MM.1S (cell line): ENCODE results near the gene MRPS2.
"Not testable (repeated sequence)": the region's sequence is repeated elsewhere in the genome, so short reads cannot be mapped to it uniquely, and the experiment has no call there.

Experiments
- DNase-seq: peaks from one replicate; pipeline ENCODE4 v3.0.0-alpha.2; 2015
- H2AFZ ChIP-seq: fragments of 300-600 bp; sonication (generic); 2 replicates; pipeline ENCODE4 v1.6.0; 2016; ENCODE audit warnings: antibody characterized with exemption, low read length
- H3F3A ChIP-seq: fragments of 300-600 bp; sonication (generic); 2 replicates; pipeline ENCODE4 v1.6.1; 2016; ENCODE audit warnings: mild to moderate bottlenecking, antibody characterized with exemption, low read length, moderate library complexity, mixed read lengths; ENCODE audit not compliant: insufficient read depth
- H3K27ac ChIP-seq: fragments of 300-600 bp; sonication (generic); 2 replicates; pipeline ENCODE4 v1.5.1; 2016; ENCODE audit warnings: mild to moderate bottlenecking, low read length
- H3K27me3 ChIP-seq: fragments of 300-600 bp; sonication (generic); replicated peaks from 2 replicates; pipeline ENCODE4 v1.6.0; 2016; ENCODE audit warnings: low read length; ENCODE audit not compliant: insufficient read depth
- H3K36me3 ChIP-seq: fragments of 300-600 bp; sonication (generic); replicated peaks from 2 replicates; pipeline ENCODE4 v1.6.1; 2016; ENCODE audit warnings: mild to moderate bottlenecking, low read length, mixed read lengths; ENCODE audit not compliant: insufficient read depth
- H3K4me1 ChIP-seq: fragments of 300-600 bp; sonication (generic); 2 replicates; pipeline ENCODE4 v1.6.1; 2016; ENCODE audit warnings: low read length, mixed read lengths
- H3K4me2 ChIP-seq: fragments of 300-600 bp; sonication (generic); 2 replicates; pipeline ENCODE4 v1.6.0; 2016; ENCODE audit warnings: low read depth, low read length
- H3K4me3 ChIP-seq: fragments of 300-600 bp; sonication (generic); 2 replicates; pipeline ENCODE4 v1.5.1; 2016; ENCODE audit warnings: low read length, mixed read lengths
- H3K79me2 ChIP-seq: fragments of 300-600 bp; sonication (generic); 2 replicates; pipeline ENCODE4 v1.6.1; 2016; ENCODE audit warnings: mixed run types, low read length, mixed read lengths
- H3K9ac ChIP-seq: fragments of 300-600 bp; sonication (generic); 2 replicates; pipeline ENCODE4 v1.6.1; 2016; ENCODE audit warnings: low read length, mixed read lengths
- H3K9me2 ChIP-seq: fragments of 300-600 bp; sonication (generic); replicated peaks from 2 replicates; pipeline ENCODE4 v1.6.1; 2016; ENCODE audit warnings: mild to moderate bottlenecking, low read length, mixed read lengths; ENCODE audit not compliant: insufficient read depth
- H3K9me3 ChIP-seq: fragments of 300-600 bp; sonication (generic); replicated peaks from 2 replicates; pipeline ENCODE4 v1.6.1; 2016; ENCODE audit warnings: mild to moderate bottlenecking, low read length, mixed read lengths; ENCODE audit not compliant: insufficient read depth
- H4K20me1 ChIP-seq: fragments of 300-600 bp; sonication (generic); 2 replicates; pipeline ENCODE4 v1.6.1; 2016; ENCODE audit warnings: mild to moderate bottlenecking, low read length, moderate library complexity, mixed read lengths; ENCODE audit not compliant: insufficient read depth
- CTCF ChIP-seq: fragments of 300-600 bp; sonication (generic); IDR thresholded peaks from 2 replicates; pipeline ENCODE4 v1.5.1; 2016; ENCODE audit warnings: antibody characterized with exemption, low read length, mixed read lengths
- EZH2 ChIP-seq: fragments of 300-600 bp; sonication (generic); optimal IDR thresholded peaks from 2 replicates; pipeline ENCODE3; 2017; ENCODE audit warnings: low read depth, mild to moderate bottlenecking, antibody characterized with exemption, low read length, mixed read lengths
- EZH2phosphoT487 ChIP-seq: fragments of 300-600 bp; sonication (generic); IDR thresholded peaks from 2 replicates; pipeline ENCODE4 v1.6.1; 2018; ENCODE audit warnings: antibody characterized with exemption, low read length

The MRPS2 gene

DNA sequence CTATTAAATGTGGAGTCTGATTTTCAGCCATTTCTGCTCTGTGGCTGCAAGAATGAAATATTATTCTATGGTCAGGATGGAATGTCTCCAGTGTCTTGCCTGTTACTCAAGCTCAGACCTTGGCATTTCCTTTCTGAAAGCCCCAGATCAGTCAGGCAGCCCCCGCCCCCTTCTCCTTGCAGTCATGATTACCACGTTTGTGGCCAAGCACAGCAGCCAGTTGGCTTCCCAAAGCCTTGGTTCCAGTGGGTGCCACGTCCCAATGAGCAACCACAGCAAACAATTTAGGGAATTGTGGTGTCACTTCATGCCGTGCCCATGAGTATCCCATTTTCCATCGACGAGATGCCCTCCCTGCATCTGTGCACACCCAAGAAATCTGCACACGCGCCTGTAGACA lies 35.7 kb downstream of the MRPS2 start:
- TF ChIP-seq CTCF = no peak
- TF ChIP-seq EZH2 = no peak
- no peak for TF ChIP-seq EZH2phosphoT487
- Histone ChIP-seq H3K9ac (no peak overlapping the region), H2AFZ (no peak overlapping the region), H3K79me2 (no peaks in the 10 kb centered on the region), H3K4me1 (peaks cover 6% of the 10 kb centered on the region; the same call in 1 of the 2 replicates), H3K27me3 (peaks cover 14% of the 10 kb centered on the region), H3K36me3 (no peaks in the 10 kb centered on the region), H3K9me3 (no peaks in the 10 kb centered on the region), H3K9me2 (no peaks in the 10 kb centered on the region), H3K4me3 (no peak overlapping the region), H4K20me1 (no peaks in the 10 kb centered on the region), H3K4me2 (no peak overlapping the region), H3F3A (no peaks in the 10 kb centered on the region), H3K27ac (no peak overlapping the region)
- DNase-seq = peak; percentile 44

DNA sequence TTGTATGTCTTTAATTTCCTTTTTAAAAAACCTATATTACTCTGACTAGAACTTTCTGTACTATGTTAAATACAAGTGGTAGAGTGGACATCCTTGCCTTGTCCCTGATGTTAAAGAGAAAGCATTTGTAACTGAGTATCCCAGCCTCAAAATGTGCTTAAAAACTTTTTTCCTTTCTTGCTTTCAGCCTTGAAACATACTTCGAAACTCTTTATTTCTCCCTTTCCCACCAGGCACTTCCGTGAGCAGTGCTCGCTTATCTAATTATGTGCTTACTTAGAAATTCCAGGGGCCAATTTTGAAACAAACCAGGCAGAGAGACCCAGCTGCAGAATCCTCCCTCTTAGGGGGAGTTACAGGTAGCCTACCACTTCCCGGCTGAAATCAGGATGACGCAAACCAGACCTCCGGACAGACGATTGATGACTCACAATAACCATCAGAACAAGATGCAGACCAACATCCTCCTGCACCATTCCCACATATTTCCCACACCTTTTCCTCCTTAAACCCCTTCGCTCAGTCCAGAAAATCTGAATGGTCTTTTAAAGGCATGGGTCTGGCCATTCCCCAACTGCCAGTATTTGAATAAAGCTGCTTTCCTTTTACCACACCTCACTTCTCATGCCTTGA lies 42.9 kb downstream of the MRPS2 start:
- not testable (repeated sequence) for H3K36me3 ChIP-seq, H3K9me3 ChIP-seq, H3K27ac ChIP-seq, H3K4me2 ChIP-seq, H3F3A ChIP-seq, H3K79me2 ChIP-seq, H3K4me3 ChIP-seq, H4K20me1 ChIP-seq, H3K4me1 ChIP-seq, H2AFZ ChIP-seq, H3K9ac ChIP-seq, DNase-seq, H3K9me2 ChIP-seq
- peaks cover 41% of the 10 kb centered on the region for H3K27me3 ChIP-seq

GRCh38 chr9:135544981-135545635 lies 44.6 kb downstream of the MRPS2 start:
- Histone ChIP-seq H3K27ac (no peak overlapping the region), H3K4me1 (no peaks in the 10 kb centered on the region), H2AFZ (no peak overlapping the region), H3F3A (no peaks in the 10 kb centered on the region), H3K79me2 (no peaks in the 10 kb centered on the region), H3K9ac (no peak overlapping the region), H4K20me1 (no peaks in the 10 kb centered on the region), H3K4me3 (no peak overlapping the region), H3K9me3 (no peaks in the 10 kb centered on the region), H3K36me3 (no peaks in the 10 kb centered on the region), H3K4me2 (no peak overlapping the region), H3K9me2 (no peaks in the 10 kb centered on the region), H3K27me3 (peaks cover 35% of the 10 kb centered on the region)
- DNase-seq = no peak
- TF ChIP-seq EZH2 (no peak), CTCF (no peak), EZH2phosphoT487 (no peak)

DNA sequence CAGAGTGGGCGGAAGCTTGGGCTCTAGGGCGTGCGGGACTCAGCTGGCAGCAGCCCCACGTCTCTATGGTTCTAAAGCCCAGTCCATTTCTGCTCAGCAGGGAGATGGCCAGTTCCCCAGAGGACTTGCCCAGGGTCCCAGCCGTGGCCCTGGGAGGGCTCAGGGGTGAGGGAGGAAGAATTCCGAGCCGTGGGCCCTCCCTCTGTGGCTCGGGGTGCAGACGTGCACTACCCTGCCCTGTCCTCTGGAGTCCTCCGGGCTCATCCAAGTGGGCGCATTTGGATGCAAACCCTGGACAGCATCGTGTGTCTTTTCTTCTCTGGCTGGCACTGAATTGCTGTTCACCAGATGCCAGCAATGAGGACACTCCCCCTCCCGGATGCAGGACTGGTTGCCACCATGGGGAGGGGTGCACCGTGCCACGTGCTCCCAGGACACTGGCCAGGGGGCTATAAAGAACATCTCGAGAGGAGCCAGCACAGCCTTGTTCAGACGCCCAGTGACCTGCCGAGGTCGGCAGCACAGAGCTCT lies 45.2 kb downstream of the MRPS2 start, which contains the start of gene OBP2A:
Gene OBP2A, plus strand, starts transcription at position 481 of the 531 bp plus-strand sequence. CDS start 55 bp downstream, outside the sequence.
- H3K27me3 ChIP-seq = peaks cover 37% of the 10 kb centered on the region
- H3K4me2 ChIP-seq, H3K9ac ChIP-seq, H3K4me3 ChIP-seq, H3F3A ChIP-seq, DNase-seq, H4K20me1 ChIP-seq, H3K9me2 ChIP-seq, H3K79me2 ChIP-seq, H3K9me3 ChIP-seq, H2AFZ ChIP-seq, H3K4me1 ChIP-seq, H3K36me3 ChIP-seq, H3K27ac ChIP-seq: not testable (repeated sequence)

DNA sequence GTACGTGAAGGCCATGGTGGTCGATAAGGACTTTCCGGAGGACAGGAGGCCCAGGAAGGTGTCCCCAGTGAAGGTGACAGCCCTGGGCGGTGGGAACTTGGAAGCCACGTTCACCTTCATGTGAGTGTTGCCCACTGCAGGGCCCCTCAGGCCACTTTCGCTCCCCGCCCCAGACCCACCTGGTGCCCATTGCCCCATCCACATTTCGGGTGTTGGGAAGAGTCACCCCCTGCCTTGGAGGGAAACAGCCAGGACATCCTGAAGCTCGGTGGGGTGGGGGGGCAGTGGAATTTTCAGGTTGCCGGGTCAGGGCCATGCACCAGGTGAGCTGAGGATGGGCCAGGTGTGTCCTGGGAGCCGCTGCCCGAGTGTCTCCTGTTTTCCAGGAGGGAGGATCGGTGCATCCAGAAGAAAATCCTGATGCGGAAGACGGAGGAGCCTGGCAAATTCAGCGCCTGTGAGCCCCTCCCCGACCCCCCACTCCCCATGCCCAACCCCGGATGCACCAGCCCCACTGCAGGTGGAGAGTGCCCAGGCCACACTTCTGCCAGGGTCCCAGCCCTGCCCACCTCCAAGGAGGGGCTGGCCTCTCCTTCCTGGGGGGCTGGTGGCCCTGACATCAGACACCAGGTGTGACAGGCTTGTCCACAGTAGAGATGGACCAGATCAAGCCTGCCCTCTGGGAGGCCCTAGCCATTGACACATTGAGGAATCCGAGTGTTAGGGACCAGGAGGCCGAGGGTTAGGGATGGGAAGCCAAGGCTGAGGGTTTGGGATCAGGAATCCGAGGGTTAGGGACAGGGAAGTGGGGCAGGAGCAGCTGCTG lies 46.5 kb downstream of the MRPS2 start:
- H3K9me2 ChIP-seq, H3K4me2 ChIP-seq, H3K9ac ChIP-seq, DNase-seq, H3F3A ChIP-seq, H3K9me3 ChIP-seq, H3K4me1 ChIP-seq, H3K36me3 ChIP-seq, H3K27ac ChIP-seq, H4K20me1 ChIP-seq, H2AFZ ChIP-seq, H3K4me3 ChIP-seq, H3K79me2 ChIP-seq: not testable (repeated sequence)
- H3K27me3 ChIP-seq = peaks cover 37% of the 10 kb centered on the region
